Measurements from ENCODE around the gene CCDC178.

DNA sequence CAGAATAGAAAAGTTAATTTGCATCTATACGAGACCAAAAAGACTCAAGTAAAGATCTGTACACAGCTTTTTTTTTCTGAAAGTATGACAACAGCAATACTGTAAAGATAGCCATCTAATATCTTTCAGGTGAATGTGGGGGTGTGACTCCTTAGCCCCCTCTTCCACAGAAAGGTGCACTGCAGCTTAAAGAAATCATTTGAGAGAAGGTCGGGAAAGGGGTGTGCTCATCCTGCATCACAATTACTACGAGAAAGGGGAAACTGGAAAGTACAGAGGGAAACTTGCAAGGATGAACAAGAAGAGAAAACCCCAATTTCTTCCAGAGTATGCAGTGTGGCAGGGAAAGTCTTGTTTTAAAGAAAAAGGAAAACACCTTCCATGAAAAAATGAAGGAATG, 255.6 kb downstream of the CCDC178 start:
- TF ChIP-seq, protein P1, sequence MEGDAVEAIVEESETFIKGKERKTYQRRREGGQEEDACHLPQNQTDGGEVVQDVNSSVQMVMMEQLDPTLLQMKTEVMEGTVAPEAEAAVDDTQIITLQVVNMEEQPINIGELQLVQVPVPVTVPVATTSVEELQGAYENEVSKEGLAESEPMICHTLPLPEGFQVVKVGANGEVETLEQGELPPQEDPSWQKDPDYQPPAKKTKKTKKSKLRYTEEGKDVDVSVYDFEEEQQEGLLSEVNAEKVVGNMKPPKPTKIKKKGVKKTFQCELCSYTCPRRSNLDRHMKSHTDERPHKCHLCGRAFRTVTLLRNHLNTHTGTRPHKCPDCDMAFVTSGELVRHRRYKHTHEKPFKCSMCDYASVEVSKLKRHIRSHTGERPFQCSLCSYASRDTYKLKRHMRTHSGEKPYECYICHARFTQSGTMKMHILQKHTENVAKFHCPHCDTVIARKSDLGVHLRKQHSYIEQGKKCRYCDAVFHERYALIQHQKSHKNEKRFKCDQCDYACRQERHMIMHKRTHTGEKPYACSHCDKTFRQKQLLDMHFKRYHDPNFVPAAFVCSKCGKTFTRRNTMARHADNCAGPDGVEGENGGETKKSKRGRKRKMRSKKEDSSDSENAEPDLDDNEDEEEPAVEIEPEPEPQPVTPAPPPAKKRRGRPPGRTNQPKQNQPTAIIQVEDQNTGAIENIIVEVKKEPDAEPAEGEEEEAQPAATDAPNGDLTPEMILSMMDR (IDR thresholded peaks at IDR 0.05) = no peak
- no peak for TF ChIP-seq POLR2A (IDR thresholded peaks at IDR 0.05)
